ENCODE data around the gene NID1. TPM values are rescaled to one million over a fixed set of nuclear protein-coding genes. Genes with fewer than 3 reads are reported as not detected.

Gene NID1
- polyA plus RNA-seq, 1 donor (not counting 4 experiments of a cell fraction or from before 2014, with no cell fraction given): 1.8 TPM

DNA sequence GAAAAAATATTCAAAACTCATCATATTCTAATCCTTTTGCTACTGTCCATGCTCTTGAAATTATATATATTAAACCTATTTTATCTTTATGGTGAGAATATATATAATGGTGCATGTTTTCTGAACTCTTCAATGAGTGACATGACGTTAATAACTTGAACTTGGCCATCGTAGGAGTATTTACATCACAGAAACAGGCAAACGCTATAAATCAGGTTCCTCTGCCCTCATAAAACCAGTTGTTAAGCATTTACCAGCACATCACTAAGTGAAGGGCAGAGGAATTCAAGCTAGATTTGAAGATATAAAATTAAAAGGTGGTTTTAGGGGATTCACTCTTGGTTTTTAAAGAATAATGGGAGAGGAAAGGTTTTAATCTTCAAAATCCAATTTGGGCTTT is 20.5 kb downstream of the NID1 start:
- H3K4me3 ChIP-seq (ENCODE audit: control insufficient read depth in 2 of 3, extremely low read depth in 1 of 3, insufficient read depth in 2 of 3, low read depth in 1 of 3, low read length in 3 of 3): no peak overlapping the region
- no peak overlapping the region for H2AFZ ChIP-seq (ENCODE audit: control insufficient read depth, low read length)
- H3K36me3 ChIP-seq (ENCODE audit: control insufficient read depth in 2 of 2, extremely low read depth in 1 of 2, insufficient read depth in 2 of 2, low read length in 2 of 2): no peaks in the 10 kb centered on the region
- H4K20me1 ChIP-seq (ENCODE audit: control insufficient read depth, extremely low read depth, insufficient read depth, low read length): no peaks in the 10 kb centered on the region
- H3K27me3 ChIP-seq (ENCODE audit: control insufficient read depth, extremely low read depth, insufficient read depth, low read length): no peaks in the 10 kb centered on the region
- DNase-seq (ENCODE audit: low read depth, low spot score) (no peak), FAIRE-seq (no peak)
- dilution Hi-C loops (cut with MboI; ENCODE audit: extremely low pct_ligation_motif_present, low sequenced_read_pairs): no loop called here
- H3K9ac ChIP-seq (ENCODE audit: control insufficient read depth, extremely low read depth, insufficient read depth, low read length): no peak overlapping the region
- TF ChIP-seq EZH2 (IDR thresholded peaks at IDR 0.05; ENCODE audit: low read length): no peak
- TF ChIP-seq, protein P1, sequence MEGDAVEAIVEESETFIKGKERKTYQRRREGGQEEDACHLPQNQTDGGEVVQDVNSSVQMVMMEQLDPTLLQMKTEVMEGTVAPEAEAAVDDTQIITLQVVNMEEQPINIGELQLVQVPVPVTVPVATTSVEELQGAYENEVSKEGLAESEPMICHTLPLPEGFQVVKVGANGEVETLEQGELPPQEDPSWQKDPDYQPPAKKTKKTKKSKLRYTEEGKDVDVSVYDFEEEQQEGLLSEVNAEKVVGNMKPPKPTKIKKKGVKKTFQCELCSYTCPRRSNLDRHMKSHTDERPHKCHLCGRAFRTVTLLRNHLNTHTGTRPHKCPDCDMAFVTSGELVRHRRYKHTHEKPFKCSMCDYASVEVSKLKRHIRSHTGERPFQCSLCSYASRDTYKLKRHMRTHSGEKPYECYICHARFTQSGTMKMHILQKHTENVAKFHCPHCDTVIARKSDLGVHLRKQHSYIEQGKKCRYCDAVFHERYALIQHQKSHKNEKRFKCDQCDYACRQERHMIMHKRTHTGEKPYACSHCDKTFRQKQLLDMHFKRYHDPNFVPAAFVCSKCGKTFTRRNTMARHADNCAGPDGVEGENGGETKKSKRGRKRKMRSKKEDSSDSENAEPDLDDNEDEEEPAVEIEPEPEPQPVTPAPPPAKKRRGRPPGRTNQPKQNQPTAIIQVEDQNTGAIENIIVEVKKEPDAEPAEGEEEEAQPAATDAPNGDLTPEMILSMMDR (optimal IDR thresholded peaks at IDR 0.05 in 1 of 3, IDR thresholded peaks at IDR 0.05 in 1 of 3, conservative IDR thresholded peaks at IDR 0.05 in 1 of 3; ENCODE audit: extremely low read depth in 1 of 3, insufficient read depth in 2 of 3, low read length in 3 of 3): no peak
- H3K9me3 ChIP-seq (ENCODE audit: control insufficient read depth, low read depth, low read length): no peaks in the 10 kb centered on the region
- H3K79me2 ChIP-seq (ENCODE audit: control insufficient read depth, insufficient read depth, low read length): no peaks in the 10 kb centered on the region
- H3K9me1 ChIP-seq (ENCODE audit: control insufficient read depth, extremely low read depth, insufficient read depth, low read length): no peaks in the 10 kb centered on the region
- H3K27ac ChIP-seq (ENCODE audit: control insufficient read depth, insufficient read depth, low read length): no peak overlapping the region
- H3K4me2 ChIP-seq (ENCODE audit: control insufficient read depth, extremely low read depth, insufficient read depth, low read depth, low read length): no peak overlapping the region
- no peaks in the 10 kb centered on the region for H3K4me1 ChIP-seq (ENCODE audit: control insufficient read depth, extremely low read depth, insufficient read depth, low read length)

DNA sequence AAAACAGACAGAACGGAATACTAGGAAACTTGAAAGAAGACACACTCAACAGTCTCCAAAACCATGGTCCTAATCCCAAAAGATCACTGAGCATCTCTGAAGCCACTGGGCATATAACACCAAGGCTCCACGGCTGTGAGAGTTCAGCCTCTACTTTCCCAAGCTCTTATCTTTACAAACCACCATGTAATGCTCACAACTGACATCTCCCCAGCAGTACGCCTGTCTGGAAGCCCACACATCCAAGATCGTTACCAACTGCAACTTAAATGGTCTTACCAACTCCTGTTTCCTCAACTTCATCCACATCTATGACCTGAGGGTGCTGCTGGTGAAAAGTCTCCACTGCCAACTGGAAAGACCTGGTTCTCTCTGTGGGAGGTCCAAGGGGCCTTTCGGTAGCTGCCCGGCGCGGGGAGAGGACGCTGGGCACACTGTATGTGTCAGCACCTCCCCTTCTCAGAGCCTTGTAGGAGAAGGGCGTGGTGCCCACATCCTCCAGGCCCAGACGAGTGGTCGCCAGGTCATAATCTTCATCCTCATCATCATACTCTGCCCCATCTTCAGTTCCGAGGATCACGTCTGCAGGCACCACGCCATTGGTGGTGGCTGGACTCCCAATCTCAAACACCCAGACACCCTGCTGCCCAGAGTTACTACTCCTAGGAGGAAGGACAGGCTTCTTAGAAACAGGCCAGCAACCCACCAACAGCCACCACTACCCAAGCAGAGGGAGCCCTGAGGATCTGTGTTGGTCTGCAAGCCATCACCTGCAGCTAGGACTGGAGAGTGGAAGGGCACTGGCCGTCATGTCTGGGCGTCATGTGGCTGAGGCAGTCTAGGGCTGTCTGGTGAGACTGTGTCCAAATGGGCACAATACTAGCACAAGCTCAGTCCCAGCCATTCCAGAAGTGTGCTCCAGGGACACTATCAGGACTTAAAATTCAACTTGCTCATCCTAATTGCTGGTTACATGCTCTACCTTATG is 23.0 kb downstream of the NID1 start:
- H3K36me3 ChIP-seq (ENCODE audit: control insufficient read depth in 2 of 2, extremely low read depth in 1 of 2, insufficient read depth in 2 of 2, low read length in 2 of 2): no peaks in the 10 kb centered on the region
- TF ChIP-seq, protein P1 (optimal IDR thresholded peaks at IDR 0.05 in 1 of 3, IDR thresholded peaks at IDR 0.05 in 1 of 3, conservative IDR thresholded peaks at IDR 0.05 in 1 of 3; ENCODE audit: extremely low read depth in 1 of 3, insufficient read depth in 2 of 3, low read length in 3 of 3): no peak
- TF ChIP-seq EZH2 (IDR thresholded peaks at IDR 0.05; ENCODE audit: low read length): no peak
- H4K20me1 ChIP-seq (ENCODE audit: control insufficient read depth, extremely low read depth, insufficient read depth, low read length): no peaks in the 10 kb centered on the region
- H3K9me3 ChIP-seq (ENCODE audit: control insufficient read depth, low read depth, low read length): no peaks in the 10 kb centered on the region
- H3K4me2 ChIP-seq (ENCODE audit: control insufficient read depth, extremely low read depth, insufficient read depth, low read depth, low read length): no peak overlapping the region
- dilution Hi-C loops (cut with MboI; ENCODE audit: extremely low pct_ligation_motif_present, low sequenced_read_pairs): no loop called here
- H3K79me2 ChIP-seq (ENCODE audit: control insufficient read depth, insufficient read depth, low read length): no peaks in the 10 kb centered on the region
- no peaks in the 10 kb centered on the region for H3K4me1 ChIP-seq (ENCODE audit: control insufficient read depth, extremely low read depth, insufficient read depth, low read length)
- H3K27me3 ChIP-seq (ENCODE audit: control insufficient read depth, extremely low read depth, insufficient read depth, low read length): no peaks in the 10 kb centered on the region
- no peak for DNase-seq (ENCODE audit: low read depth, low spot score)
- no peak overlapping the region for H2AFZ ChIP-seq (ENCODE audit: control insufficient read depth, low read length)
- no peaks in the 10 kb centered on the region for H3K9me1 ChIP-seq (ENCODE audit: control insufficient read depth, extremely low read depth, insufficient read depth, low read length)
- no peak overlapping the region for H3K4me3 ChIP-seq (ENCODE audit: control insufficient read depth in 2 of 3, extremely low read depth in 1 of 3, insufficient read depth in 2 of 3, low read depth in 1 of 3, low read length in 3 of 3)
- H3K9ac ChIP-seq (ENCODE audit: control insufficient read depth, extremely low read depth, insufficient read depth, low read length): no peak overlapping the region
- no peak overlapping the region for H3K27ac ChIP-seq (ENCODE audit: control insufficient read depth, insufficient read depth, low read length)
- FAIRE-seq: no peak

Measured in keratinocyte (primary cell).